Stimulated activated naive CD8-positive, alpha-beta T cell treated with anti-CD3 and anti-CD28 coated beads, Interleukin-15, amount 100 ng/mL, for 72 hours (primary cell): Measurements from ENCODE around the gene ZFHX3.

Source experiments
- ATAC-seq: fragments of 150-1000 bp; cut with Tn5 transposase; 2 replicates; pipeline ENCODE4 v1.10.0; 2021; ENCODE audit warnings: mild to moderate bottlenecking, moderate library complexity
- DNase-seq, 2 donors: peaks; one replicate each; pipeline ENCODE4 v3.0.0; 2021 to 2022
- H3K27ac Mint-ChIP-seq, 2 donors: one replicate each; pipeline ENCODE4 v1.8.0; 2022; ENCODE audit warnings: mild to moderate bottlenecking in 2 of 2, mixed read lengths in 2 of 2, moderate library complexity in 2 of 2
- H3K27me3 Mint-ChIP-seq: one replicate; pipeline ENCODE4 v1.8.0; 2022; ENCODE audit warnings: mixed read lengths
- H3K4me1 Mint-ChIP-seq: one replicate; pipeline ENCODE4 v1.8.0; 2022; ENCODE audit warnings: mild to moderate bottlenecking, mixed read lengths
- H3K4me3 Mint-ChIP-seq, 2 donors: one replicate each; pipeline ENCODE4 v1.8.0; 2022; ENCODE audit warnings: mild to moderate bottlenecking in 2 of 2, mixed read lengths in 2 of 2, moderate library complexity in 1 of 2
- H3K9me3 Mint-ChIP-seq, 2 donors: one replicate each; pipeline ENCODE4 v1.8.0; 2022; ENCODE audit warnings: mixed read lengths in 2 of 2

The ZFHX3 gene

DNA sequence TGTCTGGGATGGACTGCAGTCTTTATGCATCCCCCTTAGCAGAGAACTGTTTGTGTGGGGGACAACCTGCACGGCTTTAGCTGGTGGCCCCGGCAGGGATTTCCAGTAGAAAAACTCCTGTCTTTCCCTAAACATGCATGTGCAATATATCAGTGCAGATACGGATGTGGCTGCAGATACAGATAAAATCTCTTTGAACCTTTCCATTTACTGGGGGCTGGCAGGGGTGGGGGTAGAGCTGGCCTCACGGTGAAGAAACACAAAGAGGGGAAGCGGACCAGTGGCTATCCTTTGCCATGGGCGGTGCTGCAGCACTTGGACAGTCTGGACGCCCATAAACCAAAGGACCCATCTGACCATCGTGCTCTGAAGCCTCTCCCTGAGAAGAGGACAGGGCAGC, 201.3 kb downstream of the ZFHX3 start:
- Mint-ChIP-seq H3K9me3 (no peaks in the 10 kb centered on the region), H3K27ac (no peak overlapping the region)

DNA sequence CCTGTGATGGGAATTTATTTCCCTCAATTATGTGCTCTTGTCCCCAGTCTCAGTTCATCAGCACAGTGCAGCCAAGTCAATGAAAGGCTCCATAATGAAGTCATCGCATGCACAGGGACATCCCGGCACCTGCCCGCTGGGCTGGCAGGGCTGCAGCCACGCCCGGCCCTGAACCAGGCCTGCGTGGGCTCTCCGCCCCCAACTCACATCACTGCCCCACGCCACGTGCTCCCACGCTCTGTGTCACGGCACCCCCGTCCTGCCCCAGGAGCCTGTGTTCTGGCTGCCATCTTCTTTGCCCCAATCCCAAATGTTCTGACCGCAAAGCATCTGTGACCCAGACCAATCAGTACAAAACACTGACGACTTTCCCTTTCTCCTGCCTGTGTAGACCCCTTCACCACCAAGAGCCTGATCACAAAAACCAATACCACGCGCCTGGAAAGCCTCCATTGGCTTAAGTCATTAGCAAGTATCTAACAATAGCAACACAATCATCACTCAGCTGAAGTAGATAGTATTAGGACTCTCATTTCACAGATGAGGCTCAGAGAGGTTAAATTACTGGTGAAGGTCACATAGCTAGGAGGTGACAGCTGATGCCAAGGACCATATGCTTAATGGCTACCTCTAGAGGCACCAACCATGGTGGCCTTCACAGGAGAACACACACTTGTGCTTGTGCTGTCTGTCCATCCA, 202.5 kb downstream of the ZFHX3 start:
- ATAC-seq (no peak), DNase-seq (no peak)
- no peak overlapping the region for H3K27ac Mint-ChIP-seq
- H3K9me3 Mint-ChIP-seq: no peaks in the 10 kb centered on the region
- H3K4me1 Mint-ChIP-seq: peaks cover 14% of the 10 kb centered on the region
- peaks cover 49% of the 10 kb centered on the region for H3K27me3 Mint-ChIP-seq
- no peak overlapping the region for H3K4me3 Mint-ChIP-seq

More for the DNA sequence above, 201.3 kb downstream of the ZFHX3 start:
- peaks cover 14% of the 10 kb centered on the region for H3K4me1 Mint-ChIP-seq
- DNase-seq (no peak), ATAC-seq (no peak)
- peaks cover 51% of the 10 kb centered on the region for H3K27me3 Mint-ChIP-seq
- H3K4me3 Mint-ChIP-seq: no peak overlapping the region

DNA sequence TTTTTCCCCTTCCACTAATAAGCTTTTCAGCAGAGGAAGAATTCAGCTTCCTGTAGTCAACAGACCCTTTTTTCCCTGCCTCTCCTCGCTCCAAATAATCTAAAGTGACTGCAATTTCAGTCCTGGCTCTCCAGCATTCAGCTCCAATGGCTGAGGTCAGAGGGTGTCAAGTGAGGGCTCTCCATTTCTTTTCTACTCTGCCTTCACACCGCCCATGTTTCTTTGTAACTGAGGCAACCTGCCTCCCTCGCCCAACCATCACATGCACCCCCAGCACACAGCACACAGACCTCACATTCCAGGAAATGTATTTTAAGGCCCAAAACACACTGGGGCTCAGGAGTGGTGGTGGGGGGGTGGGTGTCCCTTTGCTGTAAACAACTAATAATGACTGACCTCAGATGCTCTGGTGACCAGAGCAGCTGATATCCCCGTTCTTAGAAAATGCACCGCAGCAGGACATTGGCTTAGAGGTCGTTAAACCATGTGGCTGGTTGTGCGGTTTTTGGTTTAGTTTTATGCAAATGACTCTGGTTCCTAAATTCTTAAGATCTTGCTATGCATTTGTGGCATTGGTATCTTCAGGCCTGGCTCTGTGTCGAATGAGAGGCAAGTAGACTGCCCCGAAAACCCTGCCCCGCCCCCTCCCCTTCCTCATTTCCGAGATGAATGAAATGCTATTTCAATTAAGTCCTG, 203.6 kb downstream of the ZFHX3 start:
- Mint-ChIP-seq H3K27me3 (peaks cover 44% of the 10 kb centered on the region), H3K27ac (no peak overlapping the region), H3K4me3 (no peak overlapping the region), H3K9me3 (no peaks in the 10 kb centered on the region), H3K4me1 (peaks cover 14% of the 10 kb centered on the region)
- DNase-seq (no peak), ATAC-seq (peak; percentile 50)

DNA sequence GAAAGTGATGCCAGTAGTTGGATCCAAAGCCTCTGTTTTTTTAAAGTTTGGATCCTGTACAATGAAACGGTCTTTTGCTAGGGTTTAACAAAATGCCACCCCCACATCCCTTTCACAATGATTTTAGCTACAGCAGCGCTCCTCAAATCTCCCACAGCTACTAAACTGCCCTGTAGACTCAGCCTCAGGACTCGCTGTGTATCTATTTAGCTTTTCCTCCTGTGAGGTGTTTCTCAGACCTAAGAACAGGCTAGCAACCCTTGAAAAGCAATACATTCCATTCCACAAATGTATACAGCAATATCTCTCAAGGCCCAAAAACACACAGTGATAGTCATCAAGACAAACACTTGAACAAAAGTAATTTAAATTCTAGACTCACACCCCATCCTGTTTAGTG, 206.4 kb downstream of the ZFHX3 start:
- no peak for DNase-seq
- peaks cover 14% of the 10 kb centered on the region for H3K4me1 Mint-ChIP-seq
- no peak overlapping the region for H3K27ac Mint-ChIP-seq
- ATAC-seq: no peak
- H3K27me3 Mint-ChIP-seq: peaks cover 27% of the 10 kb centered on the region
- no peak overlapping the region for H3K4me3 Mint-ChIP-seq
- H3K9me3 Mint-ChIP-seq: no peaks in the 10 kb centered on the region

DNA sequence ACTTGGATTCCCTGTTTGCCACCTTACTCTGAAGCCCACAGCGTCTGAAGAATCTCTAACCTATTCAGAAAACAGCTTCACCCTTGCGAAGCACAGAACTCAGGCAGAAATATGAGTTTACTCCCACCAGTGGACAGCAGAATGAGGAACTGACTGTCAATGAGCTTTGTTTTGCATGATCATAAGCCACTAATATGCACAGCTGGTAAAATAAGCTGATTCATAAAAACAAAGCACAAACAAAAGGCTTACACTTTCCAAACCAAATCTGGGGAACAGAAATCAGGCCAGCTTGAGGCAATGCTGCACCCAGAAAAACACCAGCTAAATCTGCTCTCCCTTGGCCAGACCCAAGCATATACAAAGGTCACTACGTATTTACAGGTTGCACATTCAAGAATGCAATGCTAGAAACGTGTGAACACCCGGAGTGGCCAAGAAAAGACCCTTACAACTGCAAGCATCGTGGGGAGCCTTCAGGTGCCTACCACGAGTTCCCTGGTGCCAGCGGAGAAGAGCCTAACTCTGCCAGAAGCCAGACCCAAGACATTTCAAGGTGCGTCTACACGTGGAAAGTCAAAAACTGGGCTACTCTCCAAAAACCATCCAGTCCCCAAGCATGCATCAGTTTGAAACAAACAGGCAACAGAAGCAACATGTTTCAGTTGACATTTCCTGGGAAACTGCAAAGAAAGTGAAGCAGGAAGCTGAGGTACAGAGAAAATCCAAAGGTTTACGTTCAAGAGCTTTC, 207.1 kb downstream of the ZFHX3 start:
- Mint-ChIP-seq H3K9me3 (no peaks in the 10 kb centered on the region), H3K27ac (no peak overlapping the region), H3K27me3 (peaks cover 20% of the 10 kb centered on the region), H3K4me1 (peaks cover 14% of the 10 kb centered on the region), H3K4me3 (no peak overlapping the region)
- ATAC-seq: no peak
- no peak for DNase-seq

DNA sequence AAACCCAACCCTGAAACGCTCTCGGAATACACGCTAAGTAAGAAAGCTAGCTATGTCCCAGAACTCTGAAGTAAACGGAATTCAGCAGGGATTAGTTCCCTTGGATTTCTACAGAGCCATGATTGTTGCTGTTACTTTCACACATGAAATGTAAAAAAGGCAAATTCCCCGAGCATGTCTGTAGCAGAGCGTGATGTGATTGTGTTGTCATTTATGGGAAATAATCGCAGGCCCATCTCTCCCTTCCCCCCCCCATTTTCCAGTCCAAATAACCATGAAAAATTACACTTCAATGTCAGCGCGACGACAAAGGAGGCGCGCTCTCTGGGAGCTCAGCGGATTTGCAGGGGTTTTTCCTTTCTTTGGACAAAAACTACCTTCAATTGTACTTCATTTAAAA, 209.0 kb downstream of the ZFHX3 start:
- DNase-seq (no peak), ATAC-seq (no peak)
- Mint-ChIP-seq H3K4me1 (peaks cover 4% of the 10 kb centered on the region), H3K27me3 (peaks cover 13% of the 10 kb centered on the region), H3K4me3 (no peak overlapping the region), H3K27ac (no peak overlapping the region), H3K9me3 (no peaks in the 10 kb centered on the region)

DNA sequence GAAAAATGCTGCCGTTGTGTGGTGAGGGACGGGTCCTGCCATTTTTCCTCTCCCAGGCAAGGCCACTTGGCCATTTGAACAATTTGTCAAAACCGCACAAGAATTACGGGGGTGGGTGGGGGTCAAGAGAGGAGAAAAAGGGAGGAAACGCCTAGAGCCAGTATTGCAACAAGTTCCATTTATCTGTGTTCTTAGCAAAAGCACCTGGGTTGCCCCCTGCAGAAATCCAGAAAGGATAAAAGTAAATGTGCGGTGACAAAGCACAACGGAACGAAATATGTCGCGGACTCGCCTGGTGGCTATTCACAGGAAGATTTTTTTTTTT, 209.4 kb downstream of the ZFHX3 start:
- ATAC-seq (no peak), DNase-seq (no peak)
- Mint-ChIP-seq H3K27me3 (peaks cover 13% of the 10 kb centered on the region), H3K4me3 (no peak overlapping the region), H3K9me3 (no peaks in the 10 kb centered on the region), H3K4me1 (no peaks in the 10 kb centered on the region), H3K27ac (no peak overlapping the region)

DNA sequence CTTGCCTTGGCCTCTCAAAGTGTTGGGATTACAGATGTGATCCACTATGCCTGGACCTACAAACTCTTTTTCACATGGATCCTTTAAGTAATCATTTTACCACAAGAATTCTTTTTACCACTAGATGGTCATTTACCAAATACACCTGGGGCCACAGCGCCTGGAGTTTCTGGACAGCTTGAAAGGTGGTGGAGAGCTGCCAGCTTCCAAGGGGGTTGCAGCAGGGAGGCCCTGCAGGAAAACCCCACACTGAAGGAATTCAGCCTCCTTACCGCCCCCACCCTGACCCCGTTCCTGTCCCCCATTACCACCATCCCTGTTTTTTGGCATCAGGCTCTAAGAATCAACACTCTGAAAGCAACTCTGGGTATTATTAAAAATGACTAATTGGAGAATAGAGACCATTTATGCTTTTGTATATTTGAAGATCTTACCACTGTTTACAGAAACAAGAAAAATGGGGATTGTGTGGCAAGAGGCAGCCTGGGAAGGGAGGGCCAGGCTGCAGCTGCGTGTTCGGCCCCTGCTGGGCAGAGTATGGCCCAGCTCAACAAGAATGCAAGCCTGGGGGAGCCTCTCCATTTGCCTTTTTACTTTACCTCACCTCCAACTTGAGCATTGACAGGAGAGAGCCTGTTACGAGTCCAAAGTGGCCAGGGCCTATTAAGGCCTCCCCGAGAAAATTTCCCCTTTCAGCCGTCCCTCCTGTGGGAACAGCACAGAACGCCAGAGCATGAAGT, 209.9 kb downstream of the ZFHX3 start:
- H3K27ac Mint-ChIP-seq: no peak overlapping the region
- DNase-seq (no peak), ATAC-seq (no peak)
- no peak overlapping the region for H3K4me3 Mint-ChIP-seq
- H3K4me1 Mint-ChIP-seq: no peaks in the 10 kb centered on the region
- H3K27me3 Mint-ChIP-seq: peaks cover 12% of the 10 kb centered on the region
- no peaks in the 10 kb centered on the region for H3K9me3 Mint-ChIP-seq

DNA sequence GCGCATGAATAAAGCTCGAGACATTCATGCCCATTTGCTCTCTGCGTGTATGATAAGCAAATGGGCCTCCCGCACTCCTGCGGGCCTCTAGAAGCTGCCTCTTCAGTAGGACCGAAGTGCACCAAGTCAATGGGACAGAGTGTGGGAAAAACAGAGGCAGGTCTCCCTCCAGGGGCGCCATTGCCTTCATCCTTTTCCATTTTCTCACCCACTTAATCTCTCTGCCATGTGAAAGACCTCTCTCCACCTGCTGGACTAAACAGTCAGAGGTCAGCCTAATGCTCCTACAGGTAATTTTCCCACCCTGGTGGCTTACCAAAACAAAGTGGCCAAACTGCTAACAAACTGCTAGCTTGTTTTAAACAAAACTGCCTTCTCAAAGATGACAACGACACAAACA, 210.9 kb downstream of the ZFHX3 start:
- DNase-seq: no peak
- no peaks in the 10 kb centered on the region for H3K9me3 Mint-ChIP-seq
- ATAC-seq: no peak

DNA sequence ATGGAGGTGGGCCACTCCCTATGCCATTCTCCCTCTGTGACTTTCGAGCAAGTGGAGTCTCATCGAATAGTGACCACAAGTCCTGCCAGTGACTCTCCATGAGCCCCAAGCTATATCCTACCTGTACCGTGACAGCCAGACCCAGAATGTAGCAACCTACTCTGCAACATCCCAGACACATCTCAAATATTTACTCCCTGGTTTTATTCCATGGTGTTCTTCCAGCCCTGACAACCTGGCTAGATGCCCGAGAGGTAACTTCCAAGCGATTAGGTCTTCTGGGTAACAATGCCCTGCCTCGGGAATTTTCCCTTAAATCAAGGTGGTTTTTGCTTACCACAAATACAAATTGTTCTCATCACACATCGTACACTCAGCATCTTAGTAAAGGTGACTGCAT, 211.7 kb downstream of the ZFHX3 start:
- H3K9me3 Mint-ChIP-seq: no peaks in the 10 kb centered on the region
- DNase-seq: no peak
- no peak for ATAC-seq
- H3K4me1 Mint-ChIP-seq: no peaks in the 10 kb centered on the region
- H3K27ac Mint-ChIP-seq: peak overlapping the region in 1 of 2 donors; percentile 19
- H3K4me3 Mint-ChIP-seq: no peak overlapping the region
- no peaks in the 10 kb centered on the region for H3K27me3 Mint-ChIP-seq

More for the DNA sequence above, 210.9 kb downstream of the ZFHX3 start:
- Mint-ChIP-seq H3K27me3 (peaks cover 2% of the 10 kb centered on the region), H3K4me1 (no peaks in the 10 kb centered on the region), H3K27ac (no peak overlapping the region), H3K4me3 (no peak overlapping the region)

DNA sequence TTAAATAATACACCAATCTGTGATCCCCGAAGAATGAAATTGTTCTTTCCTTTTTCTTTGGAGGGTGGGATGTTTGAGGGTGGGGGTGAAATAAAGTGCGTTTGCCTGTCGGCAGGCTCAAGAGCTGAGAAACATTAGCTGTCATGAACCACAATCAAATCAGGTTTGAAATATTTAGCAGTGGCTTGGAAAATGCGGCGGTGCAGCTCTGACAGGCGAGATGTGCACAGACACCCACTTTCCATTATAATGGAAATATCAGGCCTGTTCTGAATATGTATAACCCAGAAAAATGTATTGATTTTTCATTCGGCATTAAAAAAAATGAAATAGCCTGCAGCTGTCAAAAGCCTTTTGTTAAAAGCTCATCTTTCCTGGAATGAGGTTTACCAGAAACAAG, 212.8 kb downstream of the ZFHX3 start:
- H3K9me3 Mint-ChIP-seq: no peaks in the 10 kb centered on the region
- no peak for ATAC-seq

DNA sequence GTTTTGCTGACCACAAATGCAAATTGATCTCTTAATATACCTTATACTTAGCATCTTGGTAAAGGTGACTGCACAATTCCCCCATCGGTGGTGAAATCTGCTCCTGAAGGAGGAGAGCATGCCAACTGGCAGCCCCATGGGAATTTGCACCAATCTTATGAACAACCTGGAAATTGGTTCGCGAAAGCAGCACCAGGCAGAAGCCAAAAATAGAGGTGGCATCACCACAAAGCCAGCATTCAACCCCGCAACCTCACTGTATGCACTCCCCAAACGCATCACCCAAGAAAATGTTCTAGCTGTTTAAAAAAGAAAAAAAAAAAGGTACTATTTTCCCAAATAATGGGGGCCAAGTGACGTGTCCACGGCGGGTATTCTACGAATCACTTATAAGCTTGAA, 213.4 kb downstream of the ZFHX3 start:
- Mint-ChIP-seq H3K4me1 (peaks cover 6% of the 10 kb centered on the region), H3K27ac (no peak overlapping the region), H3K9me3 (no peaks in the 10 kb centered on the region), H3K27me3 (no peaks in the 10 kb centered on the region), H3K4me3 (no peak overlapping the region)
- DNase-seq (no peak), ATAC-seq (no peak)

More for the DNA sequence above, 212.8 kb downstream of the ZFHX3 start:
- Mint-ChIP-seq H3K27me3 (no peaks in the 10 kb centered on the region), H3K4me1 (peaks cover under 1% of the 10 kb centered on the region), H3K27ac (no peak overlapping the region), H3K4me3 (no peak overlapping the region)
- DNase-seq: no peak

DNA sequence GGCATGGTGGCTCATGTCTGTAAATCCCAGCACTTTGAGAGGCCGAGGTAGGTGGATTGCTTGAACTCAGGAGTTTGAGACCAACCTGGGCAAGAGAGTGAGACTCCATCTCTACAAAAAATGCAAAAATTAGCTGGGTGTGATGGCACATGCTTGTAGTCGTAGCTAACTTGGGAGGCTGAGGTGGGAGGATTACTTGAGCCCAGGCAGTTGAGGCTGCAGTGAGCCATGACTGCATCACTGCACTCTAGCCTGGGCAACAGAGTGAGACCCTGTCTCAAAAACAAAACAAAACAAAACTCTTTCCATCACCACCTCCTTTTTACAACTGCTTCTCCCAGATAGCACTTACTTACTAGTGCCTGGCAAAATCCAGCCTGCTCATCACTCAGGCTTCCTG, 214.0 kb downstream of the ZFHX3 start:
- ATAC-seq (no peak), DNase-seq (no peak)
- Mint-ChIP-seq H3K4me3 (no peak overlapping the region), H3K27ac (no peak overlapping the region), H3K9me3 (no peaks in the 10 kb centered on the region), H3K27me3 (no peaks in the 10 kb centered on the region), H3K4me1 (peaks cover 7% of the 10 kb centered on the region)

DNA sequence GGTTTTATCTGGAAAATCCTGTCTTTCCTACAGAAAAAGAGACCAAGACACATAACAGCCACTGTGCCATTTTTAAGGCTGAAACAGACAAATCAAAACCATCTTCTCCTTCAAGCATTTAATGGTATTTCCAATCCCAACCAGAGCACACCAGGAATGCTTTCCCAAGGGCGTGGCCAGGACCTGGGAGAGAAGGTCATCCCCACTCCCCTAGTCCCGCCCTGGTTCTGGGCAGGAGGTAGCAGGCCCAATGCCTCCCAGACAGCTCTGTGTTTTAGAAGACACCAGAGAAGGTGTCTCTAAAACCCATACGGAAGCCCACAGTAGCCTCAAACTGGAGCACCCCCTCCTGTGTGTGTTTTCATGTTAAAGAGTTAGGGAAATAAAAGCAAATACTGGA, 214.4 kb downstream of the ZFHX3 start:
- ATAC-seq: no peak
- Mint-ChIP-seq H3K27me3 (no peaks in the 10 kb centered on the region), H3K27ac (no peak overlapping the region), H3K4me3 (no peak overlapping the region), H3K4me1 (peaks cover 7% of the 10 kb centered on the region), H3K9me3 (no peaks in the 10 kb centered on the region)
- DNase-seq: no peak

DNA sequence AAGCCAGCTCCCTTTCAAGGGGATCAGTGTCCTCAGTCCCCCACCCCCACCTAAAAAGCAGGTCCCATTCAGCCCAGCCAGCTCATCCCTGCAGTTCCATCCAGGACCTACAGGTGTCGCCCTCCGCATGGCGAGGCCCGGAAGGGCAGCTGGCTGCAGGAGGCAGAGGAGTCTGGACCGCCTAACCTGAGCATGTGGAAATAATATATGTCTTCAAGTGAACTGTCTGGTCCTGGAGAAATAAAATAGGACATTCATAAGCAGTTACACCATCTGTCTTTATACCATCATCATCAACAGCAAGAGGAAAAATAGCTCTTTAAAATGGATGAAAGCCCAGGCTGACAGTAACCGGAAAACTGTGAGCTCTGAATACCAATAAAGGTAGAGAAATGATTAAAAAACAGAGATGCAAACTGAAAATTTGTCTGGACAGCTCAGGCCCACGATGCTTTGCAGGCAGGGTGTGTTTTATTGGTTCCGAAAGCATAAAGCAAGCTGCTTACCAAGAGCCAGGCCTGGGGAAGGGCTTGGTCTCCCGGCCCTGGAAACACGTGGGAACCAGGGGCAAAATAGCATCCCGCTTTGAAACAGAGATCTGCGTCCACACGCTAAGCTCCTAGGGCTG, 215.2 kb downstream of the ZFHX3 start:
- ATAC-seq: peak; percentile 66
- H3K4me3 Mint-ChIP-seq: no peak overlapping the region
- no peaks in the 10 kb centered on the region for H3K9me3 Mint-ChIP-seq
- peaks cover 7% of the 10 kb centered on the region for H3K4me1 Mint-ChIP-seq
- H3K27me3 Mint-ChIP-seq: no peaks in the 10 kb centered on the region
- no peak overlapping the region for H3K27ac Mint-ChIP-seq
- peak; percentile 64 to 65 for DNase-seq
